Fibroblast of lung (primary cell): ENCODE results near the gene NCOA7. TPM values are rescaled to one million over a fixed set of nuclear protein-coding genes. Genes with fewer than 3 reads are reported as not detected.

ENCODE experiments used
- DNase-seq, 2 donors: peaks; one replicate each; pipeline versions ENCODE4 v3.0.0 to v3.0.0-alpha.2; 2010; ENCODE audit warnings: low read depth in 2 of 2
- H2AFZ ChIP-seq: 2 replicates; pipeline ENCODE4 v1.5.1; 2012; ENCODE audit warnings: low read length, control low read depth, inconsistent platforms
- H3K27ac ChIP-seq: 2 replicates; pipeline ENCODE4 v1.5.1; 2011; ENCODE audit warnings: low read length, control low read depth; ENCODE audit not compliant: insufficient read depth
- H3K27me3 ChIP-seq: 2 replicates; pipeline ENCODE4 v1.5.1; 2011; ENCODE audit warnings: mild to moderate bottlenecking, low read length; ENCODE audit not compliant: control insufficient read depth, insufficient read depth
- H3K36me3 ChIP-seq: 2 replicates; pipeline ENCODE4 v1.5.1; 2011; ENCODE audit warnings: low read length; ENCODE audit not compliant: control insufficient read depth, insufficient read depth
- H3K4me1 ChIP-seq: 2 replicates; pipeline ENCODE4 v1.5.1; 2011; ENCODE audit warnings: low read length; ENCODE audit not compliant: control insufficient read depth, insufficient read depth; ENCODE audit errors: extremely low read depth
- H3K4me2 ChIP-seq: 2 replicates; pipeline ENCODE4 v1.5.1; 2011; ENCODE audit warnings: low read length, control low read depth; ENCODE audit not compliant: insufficient read depth; ENCODE audit errors: extremely low read depth
- H3K4me3 ChIP-seq, 4 experiments: fragments of 200-600 bp in 1 of 4; sonication (generic) in 1 of 4; replicated peaks in 1 of 4; 2 replicates each; pipeline ENCODE4 v1.5.1; 2011 to 2016; ENCODE audit warnings: low read length in 4 of 4, low read depth in 3 of 4, mild to moderate bottlenecking in 3 of 4, control low read depth in 2 of 4, inconsistent platforms in 1 of 4, mixed read lengths in 1 of 4; ENCODE audit not compliant: insufficient read depth in 1 of 4; ENCODE audit errors: control extremely low read depth in 1 of 4
- H3K79me2 ChIP-seq: 2 replicates; pipeline ENCODE4 v1.5.1; 2012; ENCODE audit warnings: mild to moderate bottlenecking, low read length, inconsistent platforms; ENCODE audit not compliant: control insufficient read depth, insufficient read depth
- H3K9ac ChIP-seq: 2 replicates; pipeline ENCODE4 v1.5.1; 2011; ENCODE audit warnings: mild to moderate bottlenecking, low read length, control low read depth; ENCODE audit not compliant: insufficient read depth
- H3K9me3 ChIP-seq: 2 replicates; pipeline ENCODE4 v1.5.1; 2012; ENCODE audit warnings: low read depth, low read length; ENCODE audit not compliant: control insufficient read depth, insufficient read depth
- H4K20me1 ChIP-seq: 2 replicates; pipeline ENCODE4 v1.5.1; 2011; ENCODE audit warnings: low read length; ENCODE audit not compliant: control insufficient read depth, insufficient read depth; ENCODE audit errors: extremely low read depth
- CTCF ChIP-seq, 2 donors: IDR thresholded peaks in 1 of 2; conservative IDR thresholded peaks in 1 of 2; 1 replicate in 1 of 2; 2 replicates in 1 of 2; pipeline ENCODE4 v1.5.1; 2011 to 2012; ENCODE audit warnings: low read length in 2 of 2, control low read depth in 1 of 2, inconsistent platforms in 1 of 2, low read depth in 1 of 2, mild to moderate bottlenecking in 1 of 2
- EZH2 ChIP-seq: IDR thresholded peaks from 2 replicates; pipeline ENCODE4 v1.5.1; 2012; ENCODE audit warnings: low read length, control low read depth, mild to moderate bottlenecking; ENCODE audit errors: missing control alignments
- polyA plus RNA-seq, 2 donors: library from polyadenylated mRNA; depleted of rRNA in 1 of 2; stranded (reverse) in 1 of 2; unstranded in 1 of 2; fragments of >200 nt; gene quantifications; 2 replicates each; pipeline ENCODE4 v1.2.1, GENCODE V29; 2011 to 2012; ENCODE audit warnings: missing spikeins in 1 of 2
- total RNA-seq: library from RNA; depleted of rRNA; stranded (reverse); fragments of >200 nt; gene quantifications from 2 replicates; pipeline ENCODE4 v1.2.1, GENCODE V29; 2014

The NCOA7 gene
- total and polyA plus RNA-seq, 2 donors (not counting 1 experiment from before 2014, with no cell fraction given) = 13.7 to 49.9 TPM

- TF ChIP-seq EZH2 (no peak), CTCF (conservative IDR thresholded peaks at IDR 0.05 in 1 of 2, IDR thresholded peaks at IDR 0.05 in 1 of 2; ENCODE audit: low read depth in 1 of 2, low read length in 2 of 2) (no peak)
- H3K4me2 ChIP-seq = no peak overlapping the region
- no peak overlapping the region for H3K9ac ChIP-seq
- no peaks in the 10 kb centered on the region for H3K27me3 ChIP-seq
- H3K27ac ChIP-seq = no peak overlapping the region
- H4K20me1 ChIP-seq = no peaks in the 10 kb centered on the region
- no peak overlapping the region for H3K4me3 ChIP-seq
- H3K36me3 ChIP-seq = no peaks in the 10 kb centered on the region
- no peaks in the 10 kb centered on the region for H3K9me3 ChIP-seq
- no peak overlapping the region for H2AFZ ChIP-seq
- DNase-seq = no peak
- no peaks in the 10 kb centered on the region for H3K4me1 ChIP-seq
- H3K79me2 ChIP-seq = no peaks in the 10 kb centered on the region
These were observed 45.7 kb downstream of the NCOA7 start for GRCh38 chr6:125836466-125836865.

- H4K20me1 ChIP-seq = no peaks in the 10 kb centered on the region
- TF ChIP-seq EZH2 (no peak), CTCF (conservative IDR thresholded peaks at IDR 0.05 in 1 of 2, IDR thresholded peaks at IDR 0.05 in 1 of 2; ENCODE audit: low read depth in 1 of 2, low read length in 2 of 2) (no peak)
- H3K27ac ChIP-seq = no peak overlapping the region
These were observed 48.7 kb downstream of the NCOA7 start for GRCh38 chr6:125839471-125839870.

GRCh38 chr6:125839879-125840278 lies 49.1 kb downstream of the NCOA7 start:
- TF ChIP-seq CTCF (conservative IDR thresholded peaks at IDR 0.05 in 1 of 2, IDR thresholded peaks at IDR 0.05 in 1 of 2; ENCODE audit: low read depth in 1 of 2, low read length in 2 of 2) = no peak
- TF ChIP-seq EZH2 = no peak
- Histone ChIP-seq H4K20me1 (no peaks in the 10 kb centered on the region), H3K4me3 (no peak overlapping the region)

More at GRCh38 chr6:125839471-125839870, 48.7 kb downstream of the NCOA7 start:
- Histone ChIP-seq H3K79me2 (no peaks in the 10 kb centered on the region), H3K9me3 (no peaks in the 10 kb centered on the region), H3K27me3 (no peaks in the 10 kb centered on the region), H3K4me1 (no peaks in the 10 kb centered on the region), H3K36me3 (no peaks in the 10 kb centered on the region), H3K9ac (no peak overlapping the region), H3K4me3 (no peak overlapping the region), H3K4me2 (no peak overlapping the region), H2AFZ (no peak overlapping the region)
- peak; percentile 14 to 60 for DNase-seq

More at GRCh38 chr6:125839879-125840278, 49.1 kb downstream of the NCOA7 start:
- no peaks in the 10 kb centered on the region for H3K79me2 ChIP-seq
- H3K27me3 ChIP-seq = no peaks in the 10 kb centered on the region
- H3K4me2 ChIP-seq = no peak overlapping the region
- H3K4me1 ChIP-seq = no peaks in the 10 kb centered on the region
- no peaks in the 10 kb centered on the region for H3K9me3 ChIP-seq
- no peaks in the 10 kb centered on the region for H3K36me3 ChIP-seq
- no peak overlapping the region for H3K27ac ChIP-seq
- DNase-seq = no peak
- H2AFZ ChIP-seq = no peak overlapping the region
- H3K9ac ChIP-seq = no peak overlapping the region
